Measurements from ENCODE around the gene QARS1.

GRCh38 chr3:49122022-49122421 lies 17.5 kb upstream of the QARS1 start:
- TF ChIP-seq SUZ12 (IDR thresholded peaks at IDR 0.05; ENCODE audit: extremely low read depth, insufficient read depth, insufficient read length) (no peak), YY1 (IDR thresholded peaks at IDR 0.05; ENCODE audit: insufficient read depth, insufficient read length) (no peak), ZNF274 (IDR thresholded peaks at IDR 0.05; ENCODE audit: low read depth, low read length) (no peak)
